Stimulated activated naive CD8-positive, alpha-beta T cell treated with anti-CD3 and anti-CD28 coated beads, Interleukin-15, amount 100 ng/mL, for 72 hours (primary cell): Measurements from ENCODE around the gene IQSEC2.

Experiments used
- ATAC-seq: fragments of 150-1000 bp; cut with Tn5 transposase; 2 replicates; pipeline ENCODE4 v1.10.0; 2021; ENCODE audit warnings: mild to moderate bottlenecking, moderate library complexity
- DNase-seq, 2 donors: peaks; one replicate each; pipeline ENCODE4 v3.0.0; 2021 to 2022
- H3K27ac Mint-ChIP-seq, 2 donors: one replicate each; pipeline ENCODE4 v1.8.0; 2022; ENCODE audit warnings: mild to moderate bottlenecking in 2 of 2, mixed read lengths in 2 of 2, moderate library complexity in 2 of 2
- H3K27me3 Mint-ChIP-seq: one replicate; pipeline ENCODE4 v1.8.0; 2022; ENCODE audit warnings: mixed read lengths
- H3K4me1 Mint-ChIP-seq: one replicate; pipeline ENCODE4 v1.8.0; 2022; ENCODE audit warnings: mild to moderate bottlenecking, mixed read lengths
- H3K4me3 Mint-ChIP-seq, 2 donors: one replicate each; pipeline ENCODE4 v1.8.0; 2022; ENCODE audit warnings: mild to moderate bottlenecking in 2 of 2, mixed read lengths in 2 of 2, moderate library complexity in 1 of 2
- H3K9me3 Mint-ChIP-seq, 2 donors: one replicate each; pipeline ENCODE4 v1.8.0; 2022; ENCODE audit warnings: mixed read lengths in 2 of 2

IQSEC2 gene

DNA sequence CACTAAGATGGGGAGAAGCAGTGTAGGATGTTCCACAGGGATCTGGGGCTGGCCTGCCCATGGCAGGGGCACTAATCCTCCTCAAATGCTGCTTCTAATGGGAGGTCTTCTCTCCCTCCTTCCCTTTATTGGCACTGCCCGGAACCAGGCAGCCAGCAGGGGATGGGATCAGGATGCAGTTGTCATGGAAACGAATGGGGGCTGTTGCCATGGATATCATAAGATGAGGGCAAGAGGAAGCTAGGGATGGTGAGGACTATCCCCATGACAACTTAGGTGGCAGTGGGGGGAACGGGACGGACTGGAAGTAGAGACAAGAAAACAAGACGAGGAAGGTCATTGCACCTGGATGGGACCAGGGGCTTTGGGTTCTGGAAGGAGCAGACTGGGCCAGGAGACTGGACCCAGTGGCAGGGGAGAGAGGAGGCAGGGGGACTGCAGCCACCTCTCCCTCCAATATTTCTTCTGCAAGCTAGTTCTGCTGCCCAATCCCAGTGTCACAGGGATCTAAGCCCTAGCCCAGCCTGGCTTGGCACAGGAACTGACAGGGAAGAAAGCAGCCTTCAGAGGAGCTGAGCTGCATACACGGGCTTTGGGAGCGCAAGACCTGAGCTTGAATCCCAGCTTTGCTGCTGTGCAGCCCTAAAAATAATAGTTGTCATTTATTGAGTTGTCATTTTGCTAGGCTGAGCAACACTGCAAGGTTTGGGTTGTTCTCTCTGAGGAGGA, 19.0 kb downstream of the IQSEC2 start:
- H3K4me3 Mint-ChIP-seq, result no peak overlapping the region
- H3K4me1 Mint-ChIP-seq, result peaks cover 38% of the 10 kb centered on the region
- DNase-seq, result no peak
- no peak overlapping the region for H3K27ac Mint-ChIP-seq
- no peaks in the 10 kb centered on the region for H3K9me3 Mint-ChIP-seq
- peaks cover 8% of the 10 kb centered on the region for H3K27me3 Mint-ChIP-seq
- no peak for ATAC-seq

DNA sequence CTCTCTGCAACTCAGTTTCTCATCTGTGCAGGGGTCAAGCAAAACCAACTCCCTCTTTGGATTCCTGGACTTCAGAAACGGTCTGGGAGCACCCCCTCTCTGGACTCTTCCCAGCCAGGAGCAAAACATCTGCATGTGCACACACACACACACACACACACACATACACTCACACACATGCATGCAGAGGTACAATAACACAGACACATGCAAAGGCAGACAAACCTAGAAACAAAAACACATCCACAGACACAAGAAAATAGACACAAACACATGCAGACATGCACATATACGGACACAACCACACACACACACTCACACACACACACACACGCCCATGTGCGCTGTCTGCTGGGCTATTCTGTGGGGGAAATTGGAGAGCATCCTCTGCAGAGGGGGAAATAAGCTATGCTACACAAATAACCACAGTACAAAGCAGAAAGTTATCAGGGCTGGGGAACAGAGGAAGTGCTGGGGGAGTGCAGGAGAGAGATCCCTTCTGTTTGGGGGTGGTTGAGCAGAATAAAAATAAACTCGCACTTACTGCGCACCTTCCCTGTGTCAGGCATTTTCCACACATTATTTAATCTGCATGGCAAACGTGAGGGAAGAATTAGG, 19.9 kb downstream of the IQSEC2 start:
- Mint-ChIP-seq H3K4me1 (peaks cover 38% of the 10 kb centered on the region), H3K27me3 (peaks cover 8% of the 10 kb centered on the region), H3K4me3 (no peak overlapping the region), H3K27ac (peak overlapping the region in 1 of 2 donors; percentile 61), H3K9me3 (no peaks in the 10 kb centered on the region)
- DNase-seq (no peak), ATAC-seq (no peak)

DNA sequence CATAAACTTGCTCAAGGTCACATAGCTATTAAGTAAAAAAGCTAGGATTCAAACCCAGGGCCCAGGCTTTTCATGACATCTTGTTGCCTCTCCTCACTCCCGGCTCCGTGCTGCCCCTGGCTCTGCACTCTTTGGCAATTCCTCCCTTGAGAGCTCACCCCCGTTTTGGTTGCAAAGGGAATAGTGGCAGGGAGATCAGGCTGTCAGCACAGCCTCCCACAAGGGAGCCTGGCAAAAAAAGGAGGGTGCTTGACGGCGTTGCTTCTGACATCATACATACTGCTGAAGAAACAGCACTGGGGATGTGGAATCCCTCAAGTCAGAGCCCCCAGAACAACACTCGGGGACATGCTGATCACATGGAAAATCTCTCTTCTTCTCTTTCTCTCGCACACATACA, 20.5 kb downstream of the IQSEC2 start:
- Mint-ChIP-seq H3K4me3 (no peak overlapping the region), H3K27ac (no peak overlapping the region), H3K27me3 (peaks cover 8% of the 10 kb centered on the region), H3K4me1 (peaks cover 38% of the 10 kb centered on the region), H3K9me3 (no peaks in the 10 kb centered on the region)
- ATAC-seq (no peak), DNase-seq (no peak)

DNA sequence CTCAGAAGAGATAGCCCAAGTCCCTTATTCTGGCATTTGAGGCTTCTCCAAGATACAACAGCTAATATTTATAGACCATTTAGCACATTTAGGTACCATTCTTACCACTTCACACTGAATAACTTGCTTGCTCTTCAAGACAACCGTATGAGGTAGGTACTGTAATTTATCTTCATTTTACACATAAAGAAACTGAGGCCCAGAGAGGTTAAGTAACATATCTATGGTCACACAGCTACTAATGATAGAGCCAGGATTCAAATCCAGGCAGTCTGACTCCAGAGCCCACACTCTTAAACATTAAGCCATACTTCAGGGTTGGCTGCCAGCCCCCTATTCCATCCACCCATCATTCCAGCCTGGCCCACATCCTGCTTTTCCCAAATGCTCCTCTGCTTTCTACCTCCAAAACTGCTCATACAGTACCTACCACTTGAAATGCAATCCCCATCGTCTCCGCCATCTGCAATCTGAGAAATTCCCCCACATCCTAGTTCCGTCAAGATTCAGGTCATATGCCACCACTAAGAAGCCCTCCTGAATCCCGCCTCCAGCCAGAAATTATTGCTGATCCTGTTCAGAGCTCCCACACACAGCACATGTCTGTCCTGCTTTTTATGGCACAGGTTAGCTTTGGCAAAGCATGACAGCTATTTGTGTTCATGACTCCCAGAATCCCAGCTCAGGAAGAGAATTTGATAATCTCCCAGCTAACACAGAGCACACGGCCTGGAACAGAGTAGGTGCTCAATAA, 23.5 kb downstream of the IQSEC2 start:
- peaks cover 18% of the 10 kb centered on the region for H3K4me1 Mint-ChIP-seq
- H3K4me3 Mint-ChIP-seq, result no peak overlapping the region
- H3K9me3 Mint-ChIP-seq, result no peaks in the 10 kb centered on the region
- no peak for ATAC-seq
- H3K27me3 Mint-ChIP-seq, result peaks cover 8% of the 10 kb centered on the region
- no peak for DNase-seq
- no peak overlapping the region for H3K27ac Mint-ChIP-seq

DNA sequence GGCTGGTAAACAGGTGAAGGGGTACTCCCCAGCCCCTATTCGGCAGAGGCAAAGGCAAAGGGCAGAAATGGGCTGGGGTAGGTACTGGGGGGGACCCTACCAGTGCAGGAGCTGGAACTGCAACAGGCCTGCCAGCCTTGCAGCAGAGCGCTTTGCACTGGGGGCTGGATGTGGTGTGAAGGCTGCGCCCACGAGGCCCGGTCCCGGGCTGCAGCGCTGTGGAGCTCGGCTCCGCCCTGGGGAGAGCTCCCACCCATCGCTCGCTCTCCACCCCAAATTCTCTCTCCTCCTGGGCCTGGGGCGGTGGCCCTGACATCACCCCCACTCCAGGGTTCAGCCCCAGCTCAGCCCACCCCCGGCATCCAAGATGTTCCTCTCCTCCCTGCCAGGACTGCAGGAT, 24.2 kb downstream of the IQSEC2 start:
- H3K27ac Mint-ChIP-seq, result no peak overlapping the region
- no peak for ATAC-seq
- peaks cover 7% of the 10 kb centered on the region for H3K27me3 Mint-ChIP-seq
- no peaks in the 10 kb centered on the region for H3K9me3 Mint-ChIP-seq
- no peak for DNase-seq
- H3K4me1 Mint-ChIP-seq, result peaks cover 11% of the 10 kb centered on the region
- no peak overlapping the region for H3K4me3 Mint-ChIP-seq

DNA sequence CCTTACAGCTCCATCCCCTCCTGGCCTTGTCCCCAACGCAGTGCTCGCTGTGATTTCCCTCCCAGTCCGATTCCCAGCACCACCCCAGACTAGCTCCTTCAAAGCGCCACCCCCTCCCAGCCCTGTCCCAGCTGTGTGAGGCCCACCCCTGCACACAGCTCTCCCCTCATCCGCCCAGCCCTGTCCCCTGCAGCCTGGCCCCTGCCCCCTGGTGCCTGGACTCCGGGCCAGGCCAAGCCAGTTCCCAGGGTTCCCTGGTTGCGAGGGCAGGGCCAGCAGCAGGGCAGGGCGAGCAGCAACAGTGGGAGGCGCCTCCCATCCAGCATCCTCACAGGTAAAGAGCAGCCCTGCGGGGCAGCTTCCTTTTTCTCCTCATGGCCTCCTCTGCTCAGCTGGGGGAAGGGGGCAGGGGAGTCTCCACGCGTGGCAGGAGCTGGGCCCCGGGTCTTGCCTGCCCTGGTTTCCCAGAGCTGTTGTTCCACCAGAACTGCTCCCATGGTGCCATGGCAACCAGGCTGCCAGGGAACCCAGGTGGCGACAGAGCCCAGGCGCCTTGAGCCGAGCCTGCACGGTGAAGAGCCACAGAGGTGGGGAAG, 24.8 kb downstream of the IQSEC2 start:
- H3K4me1 Mint-ChIP-seq, result peaks cover 5% of the 10 kb centered on the region
- peaks cover under 1% of the 10 kb centered on the region for H3K27me3 Mint-ChIP-seq
- no peaks in the 10 kb centered on the region for H3K9me3 Mint-ChIP-seq
- H3K27ac Mint-ChIP-seq, result no peak overlapping the region
- DNase-seq, result no peak
- no peak overlapping the region for H3K4me3 Mint-ChIP-seq
- no peak for ATAC-seq

DNA sequence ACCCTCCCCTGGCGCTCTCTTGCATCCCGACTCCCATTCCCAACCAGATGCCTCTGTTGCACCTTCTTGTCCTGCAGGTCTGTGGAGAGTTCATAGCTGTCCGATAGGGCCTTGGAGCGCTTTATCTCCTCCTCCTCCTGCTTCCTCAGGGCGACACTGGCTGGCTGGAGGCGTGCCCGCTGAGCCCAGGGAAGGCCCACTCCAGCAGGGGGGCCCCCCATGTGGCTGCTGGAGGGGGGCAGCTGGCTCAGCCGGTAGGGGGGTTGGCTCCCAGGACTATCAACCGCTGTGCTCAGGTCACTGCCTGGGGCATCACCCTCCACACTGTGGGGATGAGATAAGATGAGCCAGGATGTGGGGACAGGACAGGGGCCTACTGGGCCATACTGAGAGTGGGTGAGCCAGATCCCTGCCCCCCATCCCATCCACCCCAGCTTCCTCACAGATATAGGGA, 25.6 kb downstream of the IQSEC2 start:
- Mint-ChIP-seq H3K4me3 (no peak overlapping the region), H3K27ac (no peak overlapping the region), H3K27me3 (no peaks in the 10 kb centered on the region), H3K4me1 (no peaks in the 10 kb centered on the region), H3K9me3 (no peaks in the 10 kb centered on the region)
- ATAC-seq (no peak), DNase-seq (no peak)

DNA sequence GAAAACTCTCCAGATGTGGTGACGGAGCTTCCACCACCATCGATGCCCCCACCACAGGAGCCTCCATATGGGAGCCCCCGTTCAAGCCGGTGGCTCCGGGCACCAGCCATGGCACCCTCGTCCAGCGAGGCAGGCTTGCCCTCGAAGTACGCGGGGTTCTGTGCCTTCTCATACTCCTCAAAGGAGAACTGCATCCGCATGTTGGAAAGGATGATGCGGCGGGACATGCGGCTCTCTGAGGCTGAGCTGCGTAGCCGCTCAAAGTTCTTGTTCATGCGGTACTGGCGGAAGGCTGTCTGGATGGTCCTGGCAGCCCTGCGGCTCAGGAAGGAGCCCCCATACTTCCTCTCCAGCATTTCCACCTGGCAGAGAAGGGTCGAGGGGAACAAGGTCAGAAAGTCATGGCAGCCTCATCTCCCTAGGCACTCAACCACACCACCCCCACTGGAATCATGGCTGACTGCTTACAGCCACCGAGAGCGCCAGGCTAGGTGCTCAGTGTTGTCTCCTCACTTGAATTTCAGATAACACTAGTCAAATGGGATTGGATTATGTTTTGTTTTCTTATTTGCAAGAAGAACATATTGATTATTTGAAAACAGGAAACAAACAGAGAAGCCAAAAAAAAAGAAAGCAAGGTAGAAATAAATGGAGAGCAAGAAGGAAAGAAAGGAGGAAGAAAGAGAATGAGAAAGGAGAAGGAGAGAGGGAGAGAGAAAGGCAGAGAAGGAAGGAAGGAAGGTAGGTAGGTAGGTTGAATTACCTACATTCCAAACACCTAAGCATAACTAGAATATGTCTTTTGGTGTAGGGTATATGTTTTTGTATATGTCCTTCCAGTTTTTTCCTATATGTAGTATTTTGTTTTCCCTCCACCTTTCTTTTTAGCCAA, 26.6 kb downstream of the IQSEC2 start:
- Mint-ChIP-seq H3K9me3 (no peaks in the 10 kb centered on the region), H3K27me3 (no peaks in the 10 kb centered on the region), H3K4me3 (no peak overlapping the region), H3K4me1 (no peaks in the 10 kb centered on the region), H3K27ac (no peak overlapping the region)
- no peak for DNase-seq
- no peak for ATAC-seq

DNA sequence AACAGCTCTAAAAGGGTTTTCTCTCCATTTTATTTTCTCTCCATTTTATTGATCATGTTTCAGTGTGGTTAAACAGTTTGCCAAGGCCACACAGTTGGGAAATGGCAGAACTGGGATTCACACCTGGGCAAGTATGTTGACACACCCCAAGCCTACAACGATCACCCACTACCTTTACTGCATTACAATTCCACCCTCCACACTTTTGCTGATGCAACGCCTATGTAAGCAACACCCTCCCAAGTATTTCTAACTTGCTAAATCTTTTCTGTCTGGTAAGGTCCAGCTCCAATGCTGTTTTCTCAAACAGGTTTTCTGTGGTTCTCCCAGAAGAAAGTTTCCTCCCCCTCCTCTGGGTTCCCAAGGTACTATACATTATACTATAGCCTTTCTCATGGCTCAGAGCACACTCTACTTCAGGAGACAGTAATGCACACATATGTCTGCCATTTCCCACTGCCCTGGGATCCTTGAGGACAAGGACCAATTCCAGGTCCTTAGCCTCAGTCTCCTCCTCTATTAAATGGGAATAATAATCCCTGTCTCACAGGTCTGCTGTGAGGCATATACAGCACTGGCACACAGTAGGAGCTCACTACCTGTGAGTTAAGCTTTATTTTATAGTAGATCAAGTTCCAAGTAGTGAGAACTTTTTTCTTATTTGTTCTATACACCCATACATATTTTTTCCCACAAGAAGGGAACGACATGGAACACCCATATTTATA, 27.9 kb downstream of the IQSEC2 start:
- H3K27me3 Mint-ChIP-seq, result no peaks in the 10 kb centered on the region
- H3K4me3 Mint-ChIP-seq, result no peak overlapping the region
- peak overlapping the region in 1 of 2 donors; percentile 26 for H3K27ac Mint-ChIP-seq
- no peaks in the 10 kb centered on the region for H3K9me3 Mint-ChIP-seq
- no peak for DNase-seq
- H3K4me1 Mint-ChIP-seq, result no peaks in the 10 kb centered on the region
- no peak for ATAC-seq

DNA sequence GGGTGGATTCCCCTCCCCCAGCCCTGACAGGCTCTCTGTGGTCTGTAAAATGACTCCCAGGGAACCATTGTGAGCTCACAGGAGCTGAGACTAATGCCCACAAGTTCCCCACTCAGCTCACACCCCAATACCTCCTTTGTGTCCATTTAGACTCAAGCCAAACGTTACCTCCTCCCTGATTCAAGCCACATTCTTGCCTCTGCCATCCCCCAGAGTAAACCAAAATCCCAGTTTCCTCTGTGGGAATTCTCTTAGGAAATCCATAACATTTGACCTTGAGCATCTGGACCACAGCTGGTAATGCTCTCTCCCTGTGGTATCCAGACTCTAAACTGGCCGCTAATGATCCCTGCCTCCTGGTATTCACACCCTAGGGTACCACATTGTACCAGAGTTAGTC, 30.1 kb downstream of the IQSEC2 start:
- Mint-ChIP-seq H3K4me3 (no peak overlapping the region), H3K27me3 (no peaks in the 10 kb centered on the region), H3K9me3 (no peaks in the 10 kb centered on the region), H3K27ac (no peak overlapping the region), H3K4me1 (no peaks in the 10 kb centered on the region)
- no peak for ATAC-seq
- DNase-seq, result no peak

DNA sequence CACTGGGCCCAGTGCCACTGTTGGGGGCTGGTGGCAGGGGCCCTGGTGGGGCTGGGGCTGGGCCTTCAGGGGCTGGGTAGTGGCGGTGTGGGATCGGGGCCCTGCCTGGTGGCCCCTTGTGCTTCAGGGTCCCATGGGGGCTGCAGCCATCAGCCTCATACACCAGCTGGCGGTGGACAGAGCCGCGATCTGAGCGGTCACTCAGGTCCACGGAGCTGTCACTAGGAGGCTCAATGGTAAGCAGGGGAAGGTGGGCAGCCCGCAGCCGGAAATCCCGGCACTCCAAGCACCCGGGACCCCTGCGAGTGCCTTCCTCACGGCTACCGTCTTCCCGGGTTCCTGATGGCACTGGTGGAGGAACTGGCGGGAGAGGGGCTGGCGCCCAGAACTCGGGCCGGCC, 30.8 kb downstream of the IQSEC2 start:
- ATAC-seq, result no peak
- DNase-seq, result no peak
- Mint-ChIP-seq H3K9me3 (no peaks in the 10 kb centered on the region), H3K4me1 (no peaks in the 10 kb centered on the region), H3K27ac (no peak overlapping the region), H3K4me3 (no peak overlapping the region), H3K27me3 (no peaks in the 10 kb centered on the region)

DNA sequence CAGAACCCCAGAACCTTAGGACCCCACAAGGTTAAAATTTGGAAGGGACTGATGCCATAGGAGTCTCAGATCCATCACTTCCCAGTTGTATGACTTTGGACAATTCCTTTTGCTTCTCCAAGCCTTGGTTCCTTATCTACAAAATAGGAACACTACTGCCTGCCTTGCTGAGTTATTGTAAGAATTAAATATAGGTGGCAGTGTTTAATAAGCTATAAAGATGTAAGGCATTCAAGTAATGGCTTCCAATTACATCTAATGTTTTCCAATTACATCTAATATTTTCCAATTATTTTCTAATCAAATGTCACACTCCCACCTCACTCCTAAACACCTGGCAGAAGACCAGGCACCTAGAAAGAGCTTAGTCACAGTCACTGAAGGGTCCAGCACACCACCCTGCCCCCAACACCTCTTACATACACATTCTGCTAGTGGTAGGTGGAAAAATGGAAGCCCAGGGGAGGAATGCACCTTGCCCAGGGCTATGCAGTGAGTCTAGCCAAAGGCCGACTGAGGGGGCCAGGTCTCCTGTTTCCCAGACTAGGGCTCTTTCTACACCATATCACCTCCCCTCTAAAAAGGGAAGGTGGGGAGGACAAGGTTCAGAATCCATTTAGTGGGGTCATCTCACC, 31.9 kb downstream of the IQSEC2 start:
- H3K4me1 Mint-ChIP-seq, result no peaks in the 10 kb centered on the region
- ATAC-seq (no peak), DNase-seq (no peak)
- H3K27ac Mint-ChIP-seq, result no peak overlapping the region
- H3K9me3 Mint-ChIP-seq, result no peaks in the 10 kb centered on the region
- no peaks in the 10 kb centered on the region for H3K27me3 Mint-ChIP-seq
- no peak overlapping the region for H3K4me3 Mint-ChIP-seq

DNA sequence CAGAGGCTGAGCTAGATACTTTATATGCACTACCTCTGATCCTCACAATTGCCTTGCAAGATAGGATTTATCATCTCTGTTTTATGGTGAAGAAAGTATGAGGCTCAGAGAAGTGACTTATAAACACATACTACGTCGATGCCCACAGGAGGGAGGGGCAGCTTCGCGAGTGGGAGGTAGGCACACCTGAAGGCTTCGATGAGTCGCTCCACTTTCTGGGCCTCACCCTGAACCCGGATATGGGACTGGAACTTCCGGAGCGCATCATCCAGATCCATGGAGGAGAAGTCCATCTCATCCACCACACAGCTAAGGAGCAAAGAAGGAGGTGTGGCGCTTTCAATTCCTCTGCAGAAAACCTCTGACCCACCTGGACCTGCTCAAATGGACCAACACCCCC, 33.5 kb downstream of the IQSEC2 start:
- no peak for DNase-seq
- Mint-ChIP-seq H3K27ac (no peak overlapping the region), H3K27me3 (no peaks in the 10 kb centered on the region)

DNA sequence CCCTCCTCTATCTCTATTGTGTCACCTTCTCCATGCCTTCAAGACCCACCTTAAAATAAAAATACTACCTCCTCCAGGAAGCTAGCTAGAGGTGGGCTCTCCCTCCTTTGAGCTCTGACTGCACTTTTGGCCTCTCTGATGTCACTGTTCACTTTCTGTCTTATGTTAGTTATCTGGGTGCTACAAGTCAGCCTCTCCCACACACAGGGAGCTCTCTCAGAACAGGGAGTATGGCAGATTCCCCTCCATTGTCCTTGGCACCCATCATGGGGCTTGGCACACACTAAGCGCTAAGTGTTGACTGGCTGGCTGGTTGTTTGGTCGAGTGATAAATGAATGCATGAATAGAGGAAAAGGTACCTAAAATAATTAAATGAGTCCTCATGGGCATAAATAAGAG, 35.2 kb downstream of the IQSEC2 start:
- ATAC-seq (no peak), DNase-seq (no peak)
- H3K4me3 Mint-ChIP-seq, result no peak overlapping the region
- H3K4me1 Mint-ChIP-seq, result no peaks in the 10 kb centered on the region
- no peak overlapping the region for H3K27ac Mint-ChIP-seq
- H3K27me3 Mint-ChIP-seq, result no peaks in the 10 kb centered on the region
- no peaks in the 10 kb centered on the region for H3K9me3 Mint-ChIP-seq

More for the DNA sequence above, 33.5 kb downstream of the IQSEC2 start:
- no peak overlapping the region for H3K4me3 Mint-ChIP-seq
- H3K9me3 Mint-ChIP-seq, result no peaks in the 10 kb centered on the region
- ATAC-seq, result no peak
- no peaks in the 10 kb centered on the region for H3K4me1 Mint-ChIP-seq
